HT1080 (cell line): ENCODE measurements around the gene CD276. TPM values are rescaled to one million over a fixed set of nuclear protein-coding genes. Genes with fewer than 3 reads are reported as not detected.

ENCODE experiments used
- total RNA-seq: library from RNA; depleted of rRNA; stranded (reverse); fragments of >200 nt; shearing (Covaris generic); gene quantifications from 2 replicates; pipeline ENCODE4 v1.2.3, GENCODE V29; 2014; rRNA removed

Gene CD276
- total RNA-seq, 1 experiment from 2014 or later: 69.2 TPM

Other genes starting within 250 kb of the CD276 start
- gene REC114, start 241.2 kb upstream of the CD276 start, total RNA-seq: 0.13 TPM in 1 of 2 replicates, not detected in the other
- 107 and 118 TPM in 2 replicates for gene NPTN, start 51.0 kb upstream of the CD276 start, total RNA-seq
- 0.53 and 1.1 TPM in 2 replicates for gene INSYN1, start 69.0 kb downstream of the CD276 start, total RNA-seq
- not detected in 2 replicates for gene TBC1D21, start 189.2 kb downstream of the CD276 start, total RNA-seq
- 51.8 and 67.5 TPM in 2 replicates for gene LOXL1, start 242.1 kb downstream of the CD276 start, total RNA-seq